Thyroid gland (tissue), 4 donors: Measurements from ENCODE around the gene CRYL1.

Source experiments
- POLR2A ChIP-seq, 2 donors: fragments of 450-650 bp; IDR thresholded peaks; one replicate each; pipeline ENCODE4 v1.6.1; 2017; ENCODE audit warnings: antibody characterized with exemption in 2 of 2, mild to moderate bottlenecking in 2 of 2, moderate library complexity in 1 of 2
- TF ChIP-seq, protein P1 (sequence below), 6 experiments: fragments of 200-600 bp in 3 of 6; fragments of 450-650 bp in 3 of 6; sonication (generic) in 3 of 6; IDR thresholded peaks; one replicate each; pipeline ENCODE4 v1.5.1; 2016 to 2019; ENCODE audit warnings: antibody characterized with exemption in 6 of 6, mild to moderate bottlenecking in 2 of 6, inconsistent platforms in 1 of 6, moderate library complexity in 1 of 6

DNA sequence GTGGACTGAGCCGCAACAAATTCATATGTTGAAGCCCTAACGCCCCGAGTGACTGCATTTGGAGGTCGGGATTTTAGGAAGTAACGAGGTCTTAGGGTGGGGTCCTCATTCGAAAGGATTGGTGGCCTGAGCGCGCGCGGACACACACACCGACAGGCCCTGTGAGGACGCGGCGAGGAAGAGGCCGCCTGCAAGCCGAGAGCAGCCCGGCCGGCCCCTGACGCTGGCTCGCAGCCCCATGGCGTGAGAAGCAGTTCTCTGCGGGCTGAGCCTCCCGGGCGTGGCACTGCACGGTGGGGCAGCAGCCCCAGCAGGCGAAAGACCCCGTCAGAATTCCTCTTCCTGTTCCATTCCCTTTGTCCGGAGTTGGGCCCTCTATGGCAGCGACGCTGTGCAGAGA, 131.2 kb downstream of the CRYL1 start:
- TF ChIP-seq, protein P1, sequence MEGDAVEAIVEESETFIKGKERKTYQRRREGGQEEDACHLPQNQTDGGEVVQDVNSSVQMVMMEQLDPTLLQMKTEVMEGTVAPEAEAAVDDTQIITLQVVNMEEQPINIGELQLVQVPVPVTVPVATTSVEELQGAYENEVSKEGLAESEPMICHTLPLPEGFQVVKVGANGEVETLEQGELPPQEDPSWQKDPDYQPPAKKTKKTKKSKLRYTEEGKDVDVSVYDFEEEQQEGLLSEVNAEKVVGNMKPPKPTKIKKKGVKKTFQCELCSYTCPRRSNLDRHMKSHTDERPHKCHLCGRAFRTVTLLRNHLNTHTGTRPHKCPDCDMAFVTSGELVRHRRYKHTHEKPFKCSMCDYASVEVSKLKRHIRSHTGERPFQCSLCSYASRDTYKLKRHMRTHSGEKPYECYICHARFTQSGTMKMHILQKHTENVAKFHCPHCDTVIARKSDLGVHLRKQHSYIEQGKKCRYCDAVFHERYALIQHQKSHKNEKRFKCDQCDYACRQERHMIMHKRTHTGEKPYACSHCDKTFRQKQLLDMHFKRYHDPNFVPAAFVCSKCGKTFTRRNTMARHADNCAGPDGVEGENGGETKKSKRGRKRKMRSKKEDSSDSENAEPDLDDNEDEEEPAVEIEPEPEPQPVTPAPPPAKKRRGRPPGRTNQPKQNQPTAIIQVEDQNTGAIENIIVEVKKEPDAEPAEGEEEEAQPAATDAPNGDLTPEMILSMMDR (IDR thresholded peaks at IDR 0.05), result no peak
- no peak for TF ChIP-seq POLR2A (IDR thresholded peaks at IDR 0.05)
